Stimulated activated CD4-positive, alpha-beta T cell treated with anti-CD3 and anti-CD28 coated beads, Interleukin-15, amount 100 ng/mL, for 48 hours (primary cell): Measurements from ENCODE around the gene INTS6L.
"Not testable (repeated sequence)": the region's sequence is repeated elsewhere in the genome, so short reads cannot be mapped to it uniquely, and the experiment has no call there.

ENCODE experiments used
- DNase-seq, 2 donors: peaks; one replicate each; pipeline ENCODE4 v3.0.0-alpha.2; 2020; ENCODE audit warnings: low read depth in 2 of 2

INTS6L gene

GRCh38 chrX:135522878-135523693 lies 2.6 kb downstream of the INTS6L start:
- no peak for DNase-seq

- no peak for DNase-seq
Observed at GRCh38 chrX:135528254-135528653, 7.8 kb downstream of the INTS6L start.

- DNase-seq = no peak
Observed at GRCh38 chrX:135528756-135529155, 8.3 kb downstream of the INTS6L start.

DNA sequence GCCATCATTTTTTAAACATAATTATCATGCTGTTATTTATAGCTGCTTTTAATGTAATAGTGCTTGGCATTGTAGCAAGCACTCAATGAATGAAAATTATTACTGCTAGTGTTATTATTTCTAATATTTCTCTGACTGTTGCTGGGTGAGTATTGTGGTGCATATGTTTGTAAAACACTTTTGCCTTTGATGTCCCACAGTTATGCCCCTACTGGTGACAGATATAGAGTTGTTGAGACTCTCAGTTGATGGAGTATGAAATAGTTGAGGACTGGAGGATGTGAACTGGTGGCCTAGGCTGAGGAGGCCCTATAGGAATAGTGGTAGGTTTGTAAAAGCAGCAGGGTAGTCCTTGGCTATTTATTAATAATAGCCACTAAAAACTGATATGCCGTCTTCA lies 9.6 kb downstream of the INTS6L start:
- DNase-seq = no peak

- no peak for DNase-seq
Observed at GRCh38 chrX:135531813-135532212, 11.4 kb downstream of the INTS6L start.

DNA sequence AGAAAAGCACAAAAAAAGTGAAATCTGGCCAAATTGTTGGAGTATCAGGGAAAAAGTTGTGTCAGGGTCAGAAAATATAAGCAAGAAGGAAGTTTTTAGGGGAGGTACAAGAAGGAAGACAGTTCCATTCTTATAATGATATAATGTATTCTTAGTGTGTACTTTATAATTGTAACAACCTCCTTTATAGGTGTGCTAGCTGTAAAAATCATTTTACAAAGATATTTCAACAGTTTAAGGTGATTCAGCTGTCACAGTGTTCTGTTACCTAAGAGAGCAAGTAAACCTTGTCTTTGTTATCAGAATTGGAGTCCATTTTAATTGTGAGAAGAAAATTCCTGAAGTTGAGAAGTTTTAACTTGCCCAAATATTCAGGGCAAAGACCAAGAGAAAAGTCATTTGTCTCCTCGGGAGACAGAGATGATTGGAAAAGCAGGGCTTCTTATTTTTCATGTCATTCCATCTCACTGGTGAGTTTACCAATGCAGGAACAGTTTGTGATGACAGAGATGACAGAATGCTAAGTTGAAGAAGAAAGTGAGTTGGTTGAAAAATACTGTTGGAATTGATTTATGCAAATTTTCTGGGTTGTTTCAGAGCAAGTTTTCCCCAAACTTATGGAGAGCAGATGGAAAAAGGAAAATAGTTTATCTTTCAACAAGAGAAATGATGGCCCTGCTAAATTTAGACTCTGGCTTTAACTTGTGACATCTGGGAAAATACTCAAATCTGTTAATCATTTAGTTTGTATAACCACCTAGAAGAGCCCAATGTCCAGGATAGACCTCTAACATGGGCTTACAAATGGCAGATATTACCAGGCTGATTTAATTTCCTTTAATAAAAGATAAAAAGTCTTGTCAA lies 14.8 kb downstream of the INTS6L start:
- no peak for DNase-seq

GRCh38 chrX:135536877-135537276 lies 16.4 kb downstream of the INTS6L start:
- no peak for DNase-seq

DNA sequence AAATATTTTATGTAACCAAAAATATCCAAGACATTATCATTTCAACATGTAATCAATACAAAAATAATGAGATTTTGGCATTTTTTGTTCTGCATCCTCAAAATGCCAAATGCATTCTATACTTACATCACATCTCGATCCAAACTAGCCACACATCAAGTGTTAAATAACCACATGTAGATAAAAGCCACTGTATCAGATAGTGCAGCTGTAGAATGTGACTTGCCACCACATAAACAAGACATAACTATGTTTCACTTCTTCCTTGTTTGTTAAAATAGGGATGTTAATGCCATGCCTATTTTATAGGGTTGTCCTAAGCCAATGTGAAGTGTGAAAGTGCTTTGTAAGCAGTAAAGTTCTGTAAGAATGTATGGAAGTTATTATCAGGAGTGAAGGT lies 20.9 kb downstream of the INTS6L start:
- no peak for DNase-seq

DNA sequence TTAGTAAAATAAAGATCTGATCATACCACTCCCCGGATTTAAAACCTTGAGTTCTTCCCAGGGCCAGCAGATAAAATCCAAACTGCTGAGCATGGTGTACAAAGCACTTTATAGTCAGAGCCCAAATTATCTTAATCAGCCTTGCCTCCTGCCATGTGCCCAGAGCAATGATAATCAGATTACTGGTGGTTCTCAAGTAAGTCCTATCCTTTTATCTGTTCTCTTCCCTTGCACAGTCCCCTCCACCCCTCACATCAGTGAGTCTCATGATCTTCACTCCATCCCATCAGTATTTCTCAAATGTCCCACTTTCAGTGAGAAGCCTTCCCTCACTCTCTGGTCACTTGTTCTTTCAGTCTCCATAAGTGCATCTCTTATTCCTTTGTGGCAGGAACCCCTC lies 22.7 kb downstream of the INTS6L start:
- DNase-seq = no peak

GRCh38 chrX:135543924-135544323 lies 23.5 kb downstream of the INTS6L start:
- peak in 1 of 2 donors; percentile 23 for DNase-seq

- no peak for DNase-seq
Observed at GRCh38 chrX:135544338-135544948, 24.0 kb downstream of the INTS6L start.

- no peak for DNase-seq
Observed at GRCh38 chrX:135547767-135548166, 27.3 kb downstream of the INTS6L start.

DNA sequence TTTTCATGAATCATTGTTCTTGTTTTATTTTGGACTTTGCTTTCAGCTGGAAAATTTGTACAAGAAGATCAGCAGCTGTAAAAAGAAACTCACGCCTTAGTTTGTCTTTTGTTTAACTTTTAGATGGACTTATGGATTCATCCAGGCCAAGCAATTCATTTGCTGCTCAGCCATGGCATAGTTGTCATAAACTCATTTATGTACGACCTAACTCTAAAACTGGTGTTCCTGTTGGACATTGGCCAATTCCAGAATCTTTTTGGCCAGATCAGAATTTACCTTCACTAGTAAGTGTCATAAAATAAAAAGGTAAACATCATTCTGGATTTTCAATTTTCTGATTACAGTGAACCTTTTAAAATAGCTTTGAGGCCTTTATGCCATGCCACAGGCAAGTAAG lies 29.1 kb downstream of the INTS6L start:
- DNase-seq = no peak

DNA sequence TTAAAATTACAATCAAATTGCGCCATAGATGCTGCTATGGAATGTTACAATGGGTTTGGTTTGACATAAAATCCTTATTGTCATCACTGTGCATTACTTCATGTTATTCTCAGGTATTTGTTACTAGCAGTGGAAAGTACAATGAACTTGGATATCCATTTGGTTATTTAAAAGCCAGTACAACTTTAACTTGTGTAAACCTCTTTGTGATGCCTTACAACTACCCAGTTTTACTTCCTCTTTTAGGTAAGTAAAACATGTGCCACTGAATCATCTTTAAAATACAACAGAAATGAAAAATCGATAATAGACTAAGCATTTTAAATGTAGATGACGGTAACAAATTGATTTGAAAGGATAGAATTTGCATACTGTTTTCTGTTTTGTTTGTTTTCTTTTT lies 35.6 kb downstream of the INTS6L start:
- DNase-seq = no peak

DNA sequence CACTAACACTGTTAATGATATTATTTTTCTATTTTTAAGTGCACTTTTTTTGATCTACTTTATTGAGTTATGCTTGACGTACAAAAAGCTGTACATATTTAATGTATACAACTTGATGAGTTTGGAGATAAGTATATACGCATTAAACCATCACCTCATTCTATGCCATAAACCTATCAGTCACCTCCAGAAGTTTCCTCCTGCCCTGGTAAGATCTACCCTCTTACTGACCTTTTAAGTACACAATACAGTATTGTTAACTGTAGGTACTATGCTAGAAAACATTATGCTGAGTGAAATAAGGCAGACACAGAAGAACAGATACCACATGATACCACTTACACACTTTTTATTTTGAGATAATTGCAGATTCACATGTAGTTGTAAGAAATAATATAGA lies 36.9 kb downstream of the INTS6L start:
- DNase-seq = no peak

DNA sequence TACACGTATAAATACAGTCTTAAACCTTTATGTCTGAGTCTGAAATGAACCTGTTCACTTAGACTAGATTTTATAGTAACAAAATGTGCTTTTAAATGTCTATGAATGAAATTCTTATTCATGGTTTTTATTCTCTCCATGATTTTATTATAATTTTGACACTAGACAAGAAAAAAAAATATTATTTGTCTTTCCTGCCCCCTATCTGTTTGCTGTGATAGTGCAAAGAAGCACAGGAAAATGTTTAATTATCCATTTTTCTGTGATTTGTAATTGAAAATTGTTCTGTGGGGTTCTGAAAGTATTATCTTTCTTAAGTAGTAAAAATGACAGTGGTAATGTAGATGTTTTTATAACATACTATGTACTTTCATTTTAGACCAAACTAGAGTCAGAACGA lies 52.0 kb downstream of the INTS6L start:
- no peak for DNase-seq

DNA sequence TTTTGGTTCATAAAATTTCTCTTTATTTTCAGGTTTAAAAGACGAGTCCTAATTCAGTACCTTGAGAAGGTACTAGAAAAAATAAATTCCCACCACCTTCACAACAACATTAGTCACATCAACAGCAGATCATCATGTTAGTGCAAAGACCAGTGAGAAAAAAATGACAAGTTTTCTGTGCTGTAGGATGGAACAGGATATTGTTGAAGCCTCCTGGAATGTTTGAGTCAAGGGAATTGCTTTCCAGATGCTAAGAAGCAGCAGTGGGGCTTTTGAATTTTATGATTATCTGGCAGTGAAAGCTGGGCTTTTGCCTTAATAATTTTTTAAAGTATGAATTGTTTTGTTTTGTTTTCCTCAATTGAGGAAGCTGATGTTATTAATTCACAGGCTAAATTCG lies 61.0 kb downstream of the INTS6L start:
- DNase-seq = no peak

DNA sequence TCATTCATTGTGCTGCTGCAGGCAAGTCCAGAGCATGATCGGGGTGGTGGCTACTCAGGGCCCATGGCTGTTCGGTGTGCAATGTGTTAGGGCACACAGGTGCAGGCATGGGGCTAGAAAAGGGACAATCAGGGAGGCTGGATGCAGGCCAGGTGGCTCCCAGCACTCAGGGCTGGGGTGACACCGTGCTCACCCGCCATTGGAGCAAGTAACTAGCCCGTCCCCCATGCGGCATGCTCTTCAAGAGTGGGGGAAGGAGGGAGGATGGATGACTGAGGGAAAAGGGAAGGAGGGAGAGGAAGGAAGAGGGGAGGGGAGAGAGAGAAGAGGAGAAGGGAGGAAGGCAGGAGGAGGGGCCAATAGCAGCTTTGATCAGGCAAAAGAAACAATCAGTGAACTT lies 64.7 kb downstream of the INTS6L start:
- no peak for DNase-seq

GRCh38 chrX:135591871-135592270 lies 71.4 kb downstream of the INTS6L start:
- DNase-seq = no peak

- DNase-seq = not testable (repeated sequence)
Observed at GRCh38 chrX:135594049-135594448, 73.6 kb downstream of the INTS6L start.

DNA sequence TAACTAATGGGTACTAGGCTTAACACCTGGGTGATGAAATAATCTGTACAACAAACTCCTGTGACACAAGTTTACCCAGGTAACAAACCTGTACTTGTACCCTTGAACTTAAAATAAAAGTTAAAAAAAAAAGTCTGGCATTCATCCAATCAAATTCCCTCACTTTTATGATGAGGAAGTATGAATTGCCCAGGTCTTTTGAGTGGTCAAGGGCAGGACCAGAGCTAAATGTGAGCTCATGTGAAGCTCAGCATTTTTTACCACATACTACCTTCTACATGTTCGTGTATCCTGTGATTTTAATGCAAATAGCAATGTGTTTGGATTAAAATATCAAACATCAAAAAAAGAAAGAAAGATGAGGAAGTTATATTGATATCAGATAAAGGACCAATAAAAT lies 74.0 kb downstream of the INTS6L start:
- not testable (repeated sequence) for DNase-seq

- DNase-seq = no peak
Observed at GRCh38 chrX:135595543-135595942, 75.1 kb downstream of the INTS6L start.

DNA sequence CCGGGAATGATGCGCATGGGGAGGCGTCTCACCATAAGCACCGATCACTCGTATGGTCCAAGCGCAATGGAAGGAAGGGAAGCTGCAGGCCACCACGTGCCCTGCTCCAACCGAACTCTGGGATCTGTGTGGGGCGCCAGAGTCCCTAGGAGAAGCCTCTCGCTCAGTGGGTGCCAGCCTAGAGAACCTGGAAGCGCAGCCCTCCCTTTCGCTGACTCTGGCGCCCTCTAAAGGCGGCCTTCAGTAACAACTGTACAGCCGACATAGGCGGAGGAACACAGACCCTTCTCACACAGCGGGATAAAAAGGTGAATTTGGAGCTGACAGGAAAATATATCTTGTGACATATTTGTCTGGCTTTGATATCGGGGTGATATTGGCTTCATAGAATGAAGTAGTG lies 76.0 kb downstream of the INTS6L start:
- DNase-seq = peak; percentile 10 to 40
